ENCODE measurements around the gene DUOX2. TPM values are rescaled to one million over a fixed set of nuclear protein-coding genes. Genes with fewer than 3 reads are reported as not detected.

The DUOX2 gene
- total RNA-seq, 2 donors from 2014 or later = 0.11 to 0.13 TPM

GRCh38 chr15:45121020-45121419 is 7.0 kb upstream of the DUOX2 start:
- Mint-ChIP-seq H3K27me3 (ENCODE audit: insufficient read depth) (peaks cover 87% of the 10 kb centered on the region), H3K27ac (no peak overlapping the region), H3K36me3 (ENCODE audit: low read depth) (no peaks in the 10 kb centered on the region), H3K4me1 (no peaks in the 10 kb centered on the region), H3K9me3 (peaks cover 7% of the 10 kb centered on the region), H3K4me3 (no peak overlapping the region)
- 94% methylated on average over 3 of the region's 3 CpGs for WGBS, 2 experiments (ENCODE audit: insufficient coverage in 1 of 2, insufficient read length in 1 of 2)
- Histone ChIP-seq H3K9ac (ENCODE audit: extremely low read depth, low read length, poor library complexity, severe bottlenecking) (no peak overlapping the region), H3K36me3 (ENCODE audit: control insufficient read depth, insufficient read depth, low read length) (no peaks in the 10 kb centered on the region), H3K27me3 (ENCODE audit: control insufficient read depth, insufficient read depth, low read length, poor library complexity, severe bottlenecking) (peaks cover 85% of the 10 kb centered on the region), H3K27ac (ENCODE audit: low read depth, low read length) (no peak overlapping the region), H3K9me3 (ENCODE audit: control insufficient read depth, low read length) (no peaks in the 10 kb centered on the region), H3K4me1 (ENCODE audit: control insufficient read depth, insufficient read depth, low read length) (no peaks in the 10 kb centered on the region), H3K4me3 (ENCODE audit: low read length) (no peak overlapping the region)
- no peak for DNase-seq
- TF ChIP-seq CTCF (conservative IDR thresholded peaks at IDR 0.05) = no peak

- H3K27me3 Mint-ChIP-seq (ENCODE audit: insufficient read depth) = peaks cover 87% of the 10 kb centered on the region
- H3K36me3 ChIP-seq (ENCODE audit: control insufficient read depth, insufficient read depth, low read length) = no peaks in the 10 kb centered on the region
- no peak overlapping the region for H3K9ac ChIP-seq (ENCODE audit: extremely low read depth, low read length, poor library complexity, severe bottlenecking)
Observed at GRCh38 chr15:45120081-45120972, 6.4 kb upstream of the DUOX2 start.

GRCh38 chr15:45118996-45119395 is 5.0 kb upstream of the DUOX2 start:
- Mint-ChIP-seq H3K36me3 (ENCODE audit: low read depth) (no peaks in the 10 kb centered on the region), H3K27me3 (ENCODE audit: insufficient read depth) (peaks cover 89% of the 10 kb centered on the region), H3K4me3 (no peak overlapping the region), H3K4me1 (peaks cover 3% of the 10 kb centered on the region), H3K9me3 (peaks cover 7% of the 10 kb centered on the region), H3K27ac (no peak overlapping the region)
- Histone ChIP-seq H3K4me3 (ENCODE audit: low read length) (no peak overlapping the region), H3K9ac (ENCODE audit: extremely low read depth, low read length, poor library complexity, severe bottlenecking) (no peak overlapping the region), H3K4me1 (ENCODE audit: control insufficient read depth, insufficient read depth, low read length) (no peaks in the 10 kb centered on the region), H3K9me3 (ENCODE audit: control insufficient read depth, low read length) (no peaks in the 10 kb centered on the region), H3K36me3 (ENCODE audit: control insufficient read depth, insufficient read depth, low read length) (no peaks in the 10 kb centered on the region), H3K27ac (ENCODE audit: low read depth, low read length) (no peak overlapping the region), H3K27me3 (ENCODE audit: control insufficient read depth, insufficient read depth, low read length, poor library complexity, severe bottlenecking) (peaks cover 85% of the 10 kb centered on the region)
- no peak for DNase-seq
- 86 to 95% methylated on average over 4 to 5 of the region's 5 CpGs for WGBS, 2 experiments (ENCODE audit: insufficient coverage in 1 of 2, insufficient read length in 1 of 2)
- TF ChIP-seq CTCF (conservative IDR thresholded peaks at IDR 0.05) = no peak

More at GRCh38 chr15:45120081-45120972, 6.4 kb upstream of the DUOX2 start:
- no peaks in the 10 kb centered on the region for H3K4me1 ChIP-seq (ENCODE audit: control insufficient read depth, insufficient read depth, low read length)
- H3K4me3 Mint-ChIP-seq = no peak overlapping the region
- peaks cover 7% of the 10 kb centered on the region for H3K9me3 Mint-ChIP-seq
- no peaks in the 10 kb centered on the region for H3K9me3 ChIP-seq (ENCODE audit: control insufficient read depth, low read length)
- no peak overlapping the region for H3K27ac Mint-ChIP-seq
- no peaks in the 10 kb centered on the region for H3K4me1 Mint-ChIP-seq
- TF ChIP-seq CTCF (conservative IDR thresholded peaks at IDR 0.05) = no peak
- DNase-seq = no peak
- no peak overlapping the region for H3K4me3 ChIP-seq (ENCODE audit: low read length)
- peaks cover 85% of the 10 kb centered on the region for H3K27me3 ChIP-seq (ENCODE audit: control insufficient read depth, insufficient read depth, low read length, poor library complexity, severe bottlenecking)
- no peak overlapping the region for H3K27ac ChIP-seq (ENCODE audit: low read depth, low read length)
- H3K36me3 Mint-ChIP-seq (ENCODE audit: low read depth) = no peaks in the 10 kb centered on the region
- WGBS, 2 experiments (ENCODE audit: insufficient coverage in 1 of 2, insufficient read length in 1 of 2) = 90 to 98% methylated on average over 7 to 10 of the region's 10 CpGs
